Measurements from ENCODE around the gene RSBN1.
"Not testable (repeated sequence)": the region's sequence is repeated elsewhere in the genome, so short reads cannot be mapped to it uniquely, and the experiment has no call there.

Gene RSBN1

GRCh38 chr1:113811888-113812660 lies at the start of gene RSBN1:
Gene RSBN1, minus strand, starts transcription at chr1:113812476. Its CDS starts 64 bp downstream, at chr1:113812412.
- peak; percentile 99 for DNase-seq

- no peak for DNase-seq
Observed at GRCh38 chr1:113861641-113862040, 49.4 kb upstream of the RSBN1 start.

GRCh38 chr1:113860891-113861290 lies 48.6 kb upstream of the RSBN1 start:
- no peak for DNase-seq

GRCh38 chr1:113859478-113860175 lies 47.4 kb upstream of the RSBN1 start:
- peak; percentile 25 for DNase-seq

DNA sequence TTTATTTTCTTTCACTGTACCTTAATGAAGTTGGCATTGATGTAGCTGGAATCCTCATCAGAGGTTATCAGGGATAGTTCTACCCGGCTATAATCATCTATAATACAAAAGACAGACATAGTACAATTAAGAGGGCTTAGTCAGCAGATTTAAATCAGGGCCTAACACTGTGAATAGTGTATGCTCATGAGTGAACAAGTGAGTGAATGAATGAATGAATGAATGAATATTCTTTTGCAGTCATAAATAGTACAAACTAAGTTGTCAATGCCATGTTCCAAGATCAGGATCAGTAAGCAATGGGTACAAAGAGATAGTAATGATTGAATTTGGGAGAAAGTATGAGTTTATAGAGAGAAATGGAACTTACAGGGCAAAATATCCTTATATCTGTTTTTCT lies 46.7 kb upstream of the RSBN1 start:
- no peak for DNase-seq

DNA sequence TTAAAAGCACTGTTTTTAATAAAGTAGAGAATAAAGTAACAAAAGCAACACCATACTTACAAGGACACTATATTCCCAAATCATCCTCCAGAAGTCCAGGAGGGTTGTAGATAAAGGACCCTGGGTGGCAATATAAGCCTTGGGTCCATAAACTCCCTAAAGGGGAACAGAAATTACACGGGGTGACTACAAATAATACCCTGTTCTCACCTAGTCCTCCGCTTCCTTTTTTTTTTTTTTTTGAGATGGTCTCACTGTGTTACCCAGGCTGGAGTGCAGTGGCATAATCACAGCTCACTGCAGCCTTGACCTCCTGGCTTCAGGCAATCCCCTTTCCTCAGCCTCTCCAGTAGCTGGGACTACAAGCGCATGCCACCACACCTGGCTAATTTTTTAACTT lies 46.1 kb upstream of the RSBN1 start:
- no peak for DNase-seq

DNA sequence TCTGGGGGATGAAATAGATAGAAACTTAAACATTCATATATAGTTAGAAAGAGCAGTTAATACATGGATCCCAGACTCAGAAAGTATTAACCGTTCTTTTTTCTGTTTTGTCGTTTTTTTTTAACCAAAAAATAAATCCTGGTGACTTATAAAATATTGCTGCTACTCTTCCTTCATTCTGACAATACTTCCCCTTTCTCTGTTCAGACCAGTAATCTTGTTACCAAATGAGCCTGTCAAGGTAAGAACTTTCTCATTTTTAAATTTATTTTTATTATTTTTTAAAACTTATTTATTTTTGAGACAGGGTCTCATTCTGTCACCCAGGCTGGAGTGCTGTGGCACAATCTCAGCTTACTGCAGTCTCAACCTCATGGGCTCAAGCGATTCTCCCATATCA lies 45.5 kb upstream of the RSBN1 start:
- DNase-seq: no peak

GRCh38 chr1:113856401-113856790 lies 44.1 kb upstream of the RSBN1 start:
- no peak for DNase-seq

DNA sequence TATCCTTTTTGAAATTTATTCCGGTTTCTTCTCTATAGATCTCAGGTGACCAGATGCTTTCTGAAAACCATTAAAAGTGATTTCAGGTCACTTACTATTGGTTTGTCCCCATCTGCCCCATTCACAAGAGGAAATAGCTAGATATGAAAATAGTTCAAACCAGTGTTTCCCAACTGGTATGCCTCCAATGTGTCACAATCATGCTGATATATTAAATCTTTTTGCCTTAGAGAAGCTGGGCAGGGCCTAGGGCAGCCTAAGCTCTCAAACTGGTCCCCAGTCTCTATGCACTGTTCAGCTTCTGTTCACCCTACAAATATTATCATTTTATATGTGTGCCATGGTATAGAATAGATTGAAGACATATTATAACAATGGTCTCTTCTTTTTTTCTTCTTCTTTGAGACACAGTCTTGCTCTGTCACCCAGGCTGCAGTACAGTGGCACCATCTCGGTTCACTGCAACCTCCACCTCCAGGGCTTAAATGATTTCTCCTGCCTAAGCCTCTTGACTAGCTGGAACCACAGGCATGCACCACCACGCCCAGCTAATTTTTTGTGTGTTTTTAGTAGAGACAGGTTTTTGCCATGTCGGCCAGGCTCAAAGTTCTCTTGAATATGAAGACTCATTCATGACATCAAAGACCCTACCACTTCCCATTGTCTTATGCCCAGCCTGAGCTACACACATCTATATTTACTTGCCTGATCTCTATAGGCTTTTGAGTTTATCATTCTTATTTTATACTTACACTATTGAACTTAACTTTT lies 43.5 kb upstream of the RSBN1 start:
- DNase-seq: no peak

GRCh38 chr1:113854234-113854633 lies 42.0 kb upstream of the RSBN1 start:
- no peak for DNase-seq

DNA sequence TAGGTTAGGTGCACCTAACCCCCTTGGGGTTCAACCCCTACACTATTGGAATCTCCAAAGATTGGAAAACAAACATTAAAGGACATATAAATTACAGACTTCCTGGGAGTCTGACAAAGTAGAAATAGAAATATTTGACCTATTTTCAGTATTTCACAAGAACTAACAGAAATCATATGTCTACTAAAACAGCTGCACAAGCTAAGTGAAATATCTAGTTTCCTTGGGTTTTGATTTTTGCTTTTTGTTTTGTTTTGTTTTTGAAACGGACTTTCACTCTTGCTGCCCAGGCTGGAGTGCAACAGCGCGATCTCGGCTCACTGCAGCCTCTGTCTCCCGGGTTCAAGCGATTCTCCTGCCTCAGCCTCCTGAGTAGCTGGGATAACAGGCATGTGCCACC lies 40.4 kb upstream of the RSBN1 start:
- DNase-seq: not testable (repeated sequence)

- DNase-seq: peak; percentile 46
Observed at GRCh38 chr1:113850127-113850796, 38.0 kb upstream of the RSBN1 start.

- no peak for DNase-seq
Observed at GRCh38 chr1:113849072-113849471, 36.8 kb upstream of the RSBN1 start.

- DNase-seq: no peak
Observed at GRCh38 chr1:113846391-113847035, 34.2 kb upstream of the RSBN1 start.

- no peak for DNase-seq
Observed at GRCh38 chr1:113836534-113836933, 24.3 kb upstream of the RSBN1 start.

DNA sequence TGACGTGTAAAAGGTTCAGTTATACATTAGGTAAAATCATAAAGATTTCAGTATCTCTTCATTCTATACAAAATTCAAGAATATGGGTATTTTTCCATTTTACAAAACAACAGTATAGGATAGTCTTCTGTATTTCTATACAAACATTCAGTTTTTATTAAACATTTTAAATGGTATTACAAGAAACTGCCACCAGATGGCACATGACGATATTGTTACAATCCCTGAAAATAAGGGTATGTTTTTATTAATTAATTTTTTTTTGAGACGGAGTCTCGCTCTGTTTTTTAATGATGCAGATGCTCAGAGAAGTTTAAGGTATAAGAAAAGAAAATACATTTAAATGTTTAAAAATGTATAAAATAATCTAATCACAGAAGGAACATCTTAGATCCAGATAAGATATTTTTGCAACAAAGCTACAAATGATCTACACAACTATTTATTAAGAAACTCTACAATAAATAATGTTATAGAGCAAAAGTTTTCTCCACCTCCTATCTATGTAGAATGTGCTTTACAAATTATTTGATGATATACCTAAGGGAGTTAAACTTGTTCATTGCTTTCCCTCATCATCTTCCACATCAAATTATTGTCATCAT lies 23.5 kb upstream of the RSBN1 start:
- DNase-seq: peak; percentile 75

GRCh38 chr1:113834716-113835115 lies 22.4 kb upstream of the RSBN1 start:
- no peak for DNase-seq

GRCh38 chr1:113830039-113830438 lies 17.8 kb upstream of the RSBN1 start:
- no peak for DNase-seq

GRCh38 chr1:113821916-113822315 lies 9.6 kb upstream of the RSBN1 start:
- no peak for DNase-seq

- DNase-seq: no peak
Observed at GRCh38 chr1:113818578-113818977, 6.3 kb upstream of the RSBN1 start.

DNA sequence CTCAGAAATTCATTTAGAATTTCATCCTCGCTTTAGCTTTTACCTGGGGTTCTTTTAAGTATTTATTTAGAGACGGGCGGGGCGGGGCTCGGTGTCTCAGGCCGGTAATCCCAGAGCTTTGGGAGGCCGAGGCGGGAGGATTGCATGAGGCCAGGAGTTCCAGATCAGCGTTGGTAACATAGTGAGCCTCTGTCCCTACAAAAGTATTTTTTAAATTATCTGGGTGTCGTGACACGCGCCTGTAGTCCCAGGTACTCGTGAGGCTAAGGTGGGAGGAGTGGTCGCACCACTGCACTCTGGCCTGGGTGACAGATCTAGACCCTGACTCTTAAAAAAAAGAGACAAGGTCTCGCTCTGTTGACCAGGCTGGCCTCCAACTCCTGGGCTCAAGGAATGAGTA lies 942 bp upstream of the RSBN1 start:
- no peak for DNase-seq

DNA sequence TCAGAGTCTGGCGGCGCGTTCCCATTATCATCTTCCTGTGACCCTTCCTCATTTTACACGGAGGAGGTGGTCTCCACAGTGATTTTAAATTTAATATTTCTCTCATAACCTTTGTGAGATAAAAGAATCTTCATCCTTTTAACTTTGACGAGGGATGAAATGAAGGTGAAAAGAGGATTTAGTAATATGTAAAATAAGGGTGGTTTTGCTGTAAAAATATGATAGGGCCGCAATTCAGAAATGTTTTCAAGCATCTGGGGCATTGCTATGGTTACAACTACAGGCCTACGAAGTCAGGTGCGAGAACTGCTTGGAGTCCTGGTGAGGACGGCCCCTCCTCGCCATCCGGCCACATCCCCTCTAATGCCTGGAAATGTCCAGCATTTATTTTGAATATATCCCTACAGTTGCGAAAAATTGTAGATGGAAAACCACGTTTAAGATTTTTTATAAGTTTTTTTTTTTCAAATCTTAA lies 422 bp upstream of the RSBN1 start:
- no peak for DNase-seq
